Endothelial cell of umbilical vein (primary cell): ENCODE results near the gene NPTX2. TPM values are rescaled to one million over a fixed set of nuclear protein-coding genes. Genes with fewer than 3 reads are reported as not detected.

Experiments
- BruUV-seq: library from RNA; stranded (reverse); fragments of 400-500 nt; replicated peaks from 2 replicates; lab custom pipeline; 2021; lab: Mats Ljungman, UMichigan
- CTCF ChIA-PET: fragments of 300-600, 350-600 bp; sonication (Branson Sonifier 250); formaldehyde crosslinking; loops from one replicate; lab custom pipeline; 2021; ENCODE audit warnings: antibody characterized with exemption, inconsistent platforms; lab: Charles Lee
- POLR2A ChIA-PET: fragments of 300-600, 350-600 bp; sonication (Branson Sonifier 250); formaldehyde crosslinking; loops from one replicate; lab custom pipeline; 2021; ENCODE audit warnings: antibody characterized with exemption, inconsistent platforms; lab: Charles Lee
- DNase-seq: peaks from one replicate; pipeline ENCODE4 v3.0.0-alpha.2; 2011; ENCODE audit warnings: low read depth, low spot score
- FAIRE-seq: peaks from 2 replicates; lab custom pipeline; 2011; peaks lifted over from hg19 to GRCh38; lab: Jason Lieb, UNC
- H2AFZ ChIP-seq: 2 replicates; pipeline ENCODE4 v1.6.0; 2012; ENCODE audit warnings: low read depth, low read length, control low read depth, inconsistent platforms
- H3K27ac ChIP-seq: 2 replicates; pipeline ENCODE4 v1.5.1; 2011; ENCODE audit warnings: low read depth, mild to moderate bottlenecking, control low read depth, low read length, moderate library complexity; ENCODE audit not compliant: insufficient read depth
- H3K27me3 ChIP-seq, 2 experiments: 2 replicates each; pipeline versions ENCODE4 v1.6.0 to v1.6.1; 2011; ENCODE audit warnings: low read length in 2 of 2, mixed read lengths in 1 of 2; ENCODE audit not compliant: control insufficient read depth in 2 of 2, insufficient read depth in 2 of 2
- H3K36me3 ChIP-seq, 2 experiments: 2 replicates in 1 of 2; 3 replicates in 1 of 2; pipeline ENCODE4 v1.5.1; 2011; ENCODE audit warnings: low read length in 2 of 2, mild to moderate bottlenecking in 1 of 2, moderate library complexity in 1 of 2; ENCODE audit not compliant: control insufficient read depth in 2 of 2, insufficient read depth in 2 of 2; ENCODE audit errors: extremely low read depth in 1 of 2
- H3K4me1 ChIP-seq: 3 replicates; pipeline ENCODE4 v1.5.1; 2011; ENCODE audit warnings: mild to moderate bottlenecking, low read length; ENCODE audit not compliant: control insufficient read depth, insufficient read depth; ENCODE audit errors: extremely low read depth
- H3K4me2 ChIP-seq: 2 replicates; pipeline ENCODE4 v1.6.1; 2011; ENCODE audit warnings: low read length, control low read depth, mixed read lengths; ENCODE audit not compliant: insufficient read depth
- H3K4me3 ChIP-seq, 3 experiments: fragments of 200-600 bp in 1 of 3; sonication (generic), shearing (Covaris generic) in 1 of 3; replicated peaks in 1 of 3; 2 replicates each; pipeline ENCODE4 v1.5.1; 2011 to 2016; ENCODE audit warnings: control low read depth in 3 of 3, low read length in 3 of 3, mild to moderate bottlenecking in 2 of 3, inconsistent platforms in 1 of 3, low read depth in 1 of 3, moderate library complexity in 1 of 3; ENCODE audit not compliant: insufficient read depth in 1 of 3
- H3K79me2 ChIP-seq: 2 replicates; pipeline ENCODE4 v1.6.0; 2012; ENCODE audit warnings: low read length, inconsistent platforms; ENCODE audit not compliant: control insufficient read depth, insufficient read depth
- H3K9ac ChIP-seq: replicated peaks from 2 replicates; pipeline ENCODE3; 2011; ENCODE audit warnings: low read length, control low read depth; ENCODE audit not compliant: insufficient read depth; ENCODE audit errors: extremely low read depth
- H3K9me1 ChIP-seq: replicated peaks from 3 replicates; pipeline ENCODE4 v1.6.0; 2011; ENCODE audit warnings: mild to moderate bottlenecking, low read length; ENCODE audit not compliant: control insufficient read depth, insufficient read depth; ENCODE audit errors: extremely low read depth
- H3K9me3 ChIP-seq: replicated peaks from 2 replicates; pipeline ENCODE4 v1.5.1; 2012; ENCODE audit warnings: low read length, inconsistent platforms; ENCODE audit not compliant: control insufficient read depth, insufficient read depth
- H4K20me1 ChIP-seq: replicated peaks from 2 replicates; pipeline ENCODE3; 2011; ENCODE audit warnings: mild to moderate bottlenecking, low read length; ENCODE audit not compliant: control insufficient read depth, insufficient read depth; ENCODE audit errors: extremely low read depth
- CTCF ChIP-seq, 2 donors: IDR thresholded peaks; 1 replicate in 1 of 2; 2 replicates in 1 of 2; pipeline ENCODE4 v1.5.1; 2011; ENCODE audit warnings: low read length in 2 of 2, mild to moderate bottlenecking in 2 of 2, moderate library complexity in 2 of 2, control low read depth in 1 of 2, inconsistent platforms in 1 of 2, low read depth in 1 of 2; ENCODE audit not compliant: insufficient read depth in 1 of 2; ENCODE audit errors: extremely low read depth in 1 of 2
- EZH2 ChIP-seq: IDR thresholded peaks from 2 replicates; pipeline ENCODE4 v1.6.1; 2012; ENCODE audit warnings: borderline replicate concordance, low read depth, mild to moderate bottlenecking, moderate library complexity, low read length, inconsistent platforms; ENCODE audit not compliant: severe bottlenecking
- FOS ChIP-seq: IDR thresholded peaks from 2 replicates; pipeline ENCODE4 v1.6.1; 2011; ENCODE audit warnings: mild to moderate bottlenecking, low read length, moderate library complexity, borderline replicate concordance; ENCODE audit not compliant: insufficient read depth
- MAX ChIP-seq: IDR thresholded peaks from 2 replicates; pipeline ENCODE4 v1.6.1; 2011; ENCODE audit not compliant: insufficient read depth, insufficient read length
- MYC ChIP-seq: IDR thresholded peaks from one replicate; pipeline ENCODE4 v1.6.1; 2011; ENCODE audit warnings: mild to moderate bottlenecking, low read depth, low read length
- POLR2A ChIP-seq: IDR thresholded peaks from 2 replicates; pipeline ENCODE4 v1.6.1; 2012; ENCODE audit warnings: low read depth, mild to moderate bottlenecking, control low read depth, low read length
- POLR2AphosphoS5 ChIP-seq: IDR thresholded peaks from 2 replicates; pipeline ENCODE4 v1.6.1; 2012; ENCODE audit warnings: low read depth, mild to moderate bottlenecking, control low read depth, low read length, moderate library complexity; ENCODE audit not compliant: insufficient read depth
- dilution Hi-C: fragments of 300-500 bp; cut with MboI; formaldehyde crosslinking; loops from one replicate; pipeline ENCODE4 v1.15.0; 2019; ENCODE audit warnings: low sequenced_read_pairs; ENCODE audit not compliant: extremely low pct_ligation_motif_present
- intact Hi-C: fragments of 100-400 bp; cut with micrococcal nuclease; formaldehyde crosslinking; loops from one replicate; pipeline ENCODE4 v1.10.0; 2022
- polyA plus RNA-seq, 4 experiments: library from polyadenylated mRNA; depleted of rRNA in 3 of 4; stranded (reverse) in 3 of 4; unstranded in 1 of 4; fragments of >200 nt; gene quantifications; 2 replicates each; pipeline versions ENCODE4 v1.2.1 to v1.2.3, GENCODE V29; 2011 to 2012; ENCODE audit warnings: missing spikeins in 1 of 4
- total RNA-seq: library from RNA; stranded (reverse); gene quantifications from 2 replicates; pipeline ENCODE4 v1.2.3, GENCODE V29; 2021

NPTX2 gene
- total and polyA plus RNA-seq, 2 donors (not counting 3 experiments of a cell fraction or from before 2014, with no cell fraction given) = 0.15 to 0.53 TPM

- BruUV-seq = no TSS peak
- intact Hi-C loops (no loop called here), dilution Hi-C loops (no loop called here)
- Histone ChIP-seq H3K27me3 (no peaks in the 10 kb centered on the region), H3K9ac (no peak overlapping the region), H3K36me3 (no peaks in the 10 kb centered on the region), H3K9me1 (no peaks in the 10 kb centered on the region), H3K4me1 (no peaks in the 10 kb centered on the region), H2AFZ (no peak overlapping the region), H3K4me3 (no peak overlapping the region), H3K79me2 (no peaks in the 10 kb centered on the region), H3K9me3 (no peaks in the 10 kb centered on the region), H4K20me1 (no peaks in the 10 kb centered on the region), H3K27ac (no peak overlapping the region), H3K4me2 (no peak overlapping the region)
- DNase-seq (no peak), FAIRE-seq (no peak)
- ChIA-PET POLR2A (no interaction called here), CTCF (no interaction called here)
- TF ChIP-seq CTCF (IDR thresholded peaks at IDR 0.05; ENCODE audit: extremely low read depth in 1 of 2, insufficient read depth in 1 of 2, low read depth in 1 of 2, low read length in 2 of 2) = no peak
These were observed 18.1 kb upstream of the NPTX2 start for GRCh38 chr7:98598846-98599615.

DNA sequence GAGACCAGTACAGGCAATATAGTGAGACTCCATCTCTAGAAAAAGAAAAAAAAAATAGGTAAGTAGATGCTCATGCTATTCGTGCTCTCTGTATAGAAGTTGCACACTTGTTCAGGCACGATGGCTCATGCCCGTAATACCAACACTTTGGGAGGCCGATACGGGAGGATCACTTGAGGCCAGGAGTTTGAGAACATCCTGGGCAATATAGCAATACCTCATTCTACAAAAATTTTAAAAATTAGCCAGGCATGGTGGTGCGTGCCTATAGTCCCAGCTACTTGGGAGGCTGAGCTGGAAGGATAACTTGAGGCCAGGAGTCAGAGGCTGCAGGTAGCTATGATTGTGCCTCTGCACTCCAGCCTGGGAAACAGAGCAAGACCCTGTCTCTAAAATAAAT lies 17.2 kb upstream of the NPTX2 start:
- Histone ChIP-seq H3K9me1 (no peaks in the 10 kb centered on the region), H3K79me2 (no peaks in the 10 kb centered on the region), H3K27ac (no peak overlapping the region), H2AFZ (no peak overlapping the region), H3K4me3 (no peak overlapping the region), H3K9me3 (no peaks in the 10 kb centered on the region), H3K4me2 (no peak overlapping the region), H3K9ac (no peak overlapping the region), H3K27me3 (no peaks in the 10 kb centered on the region), H3K4me1 (no peaks in the 10 kb centered on the region), H4K20me1 (no peaks in the 10 kb centered on the region), H3K36me3 (no peaks in the 10 kb centered on the region)
- TF ChIP-seq POLR2A = no peak
- TF ChIP-seq MAX = no peak
- no peak for TF ChIP-seq POLR2AphosphoS5
- no peak for TF ChIP-seq EZH2
- TF ChIP-seq FOS = no peak
- TF ChIP-seq CTCF (IDR thresholded peaks at IDR 0.05; ENCODE audit: extremely low read depth in 1 of 2, insufficient read depth in 1 of 2, low read depth in 1 of 2, low read length in 2 of 2) = no peak
- no peak for TF ChIP-seq MYC
- no TSS peak for BruUV-seq
- DNase-seq = no peak
- intact Hi-C loops = no loop called here
- POLR2A ChIA-PET = no interaction called here
- CTCF ChIA-PET = interaction anchor here (0.6 kb wide), 1 partner anchor 174 kb away, joined by 3 read pairs; no protein-coding TSS in a partner anchor
- FAIRE-seq = no peak
- dilution Hi-C loops = no loop called here
